Measurements from ENCODE around the gene MKLN1.
"Not testable (repeated sequence)": the region's sequence is repeated elsewhere in the genome, so short reads cannot be mapped to it uniquely, and the experiment has no call there.

Gene MKLN1

DNA sequence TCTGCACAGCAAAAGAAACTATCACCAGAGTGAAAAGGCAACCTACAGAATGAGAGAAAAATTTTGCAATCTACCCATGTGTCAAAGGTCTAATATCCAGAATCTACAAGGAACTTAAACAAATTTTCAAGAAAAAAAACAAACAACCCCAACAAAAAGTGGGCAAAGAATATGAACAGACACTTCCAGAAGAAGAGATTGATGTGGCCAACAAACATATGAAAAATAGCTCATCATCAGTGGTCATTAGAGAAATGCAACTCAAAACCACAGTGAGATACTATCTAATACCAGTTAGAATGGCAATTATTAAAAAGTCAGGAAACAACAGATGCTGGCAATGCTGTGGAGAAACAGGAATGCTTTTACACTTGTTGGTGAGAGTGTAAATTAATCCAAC, 7.1 kb upstream of the MKLN1 start:
- no peak for DNase-seq

DNA sequence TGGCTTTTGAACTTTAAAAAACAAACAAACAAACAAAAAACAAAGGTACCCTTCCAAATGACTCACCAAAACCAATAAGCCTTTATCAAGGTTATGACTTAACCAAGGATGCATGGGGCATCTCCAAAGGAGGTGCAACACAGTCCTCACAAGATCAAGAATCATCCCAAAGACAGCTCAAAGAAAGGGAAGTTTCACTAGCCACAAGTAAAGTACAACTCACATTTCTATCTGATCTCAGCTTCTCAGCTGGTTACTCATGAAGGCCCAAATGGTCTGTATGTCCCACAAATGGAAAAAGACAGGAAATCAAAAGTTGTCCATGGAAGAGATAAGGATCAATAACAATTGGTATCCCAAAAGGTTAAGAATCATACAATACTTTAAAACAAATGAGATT, 6.0 kb upstream of the MKLN1 start:
- no peak for DNase-seq

DNA sequence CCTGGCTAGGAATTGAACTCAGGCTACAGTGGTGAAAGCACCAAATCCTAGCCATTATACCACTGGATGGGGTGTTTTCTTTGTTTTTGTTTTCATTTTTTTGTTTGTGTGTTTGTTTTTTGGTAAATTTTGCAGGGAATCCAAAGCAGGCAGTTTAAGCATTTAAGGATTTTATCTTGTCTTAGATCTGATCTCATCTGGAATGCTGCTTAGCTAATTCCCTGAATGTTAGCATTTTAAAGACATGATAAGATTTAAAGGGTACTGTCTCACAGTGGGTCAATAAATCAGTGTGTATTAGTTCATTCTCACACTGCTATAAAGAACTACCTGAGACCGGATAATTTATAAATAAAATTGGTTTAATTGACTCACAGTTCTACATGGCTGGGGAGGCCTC, 5.6 kb upstream of the MKLN1 start:
- DNase-seq, result no peak

DNA sequence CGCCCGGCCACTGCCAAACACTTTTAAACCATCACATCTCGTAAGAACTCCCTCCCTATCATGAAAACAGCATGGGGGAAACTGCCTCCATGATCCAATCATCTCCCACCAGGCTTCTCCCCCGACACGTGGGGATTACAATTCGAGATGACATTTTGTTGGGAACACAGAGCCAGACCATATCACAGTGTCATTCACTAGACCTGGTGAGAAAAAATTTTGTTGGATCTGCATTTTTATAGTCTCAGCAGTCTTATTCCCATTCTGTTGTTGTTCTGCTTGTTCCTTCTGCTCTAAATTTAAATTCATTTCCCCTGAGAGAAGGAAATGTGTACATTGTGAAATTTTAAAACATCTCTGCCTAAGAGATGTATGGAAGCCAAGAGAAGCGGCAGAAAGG, 4.8 kb upstream of the MKLN1 start:
- DNase-seq, result no peak

DNA sequence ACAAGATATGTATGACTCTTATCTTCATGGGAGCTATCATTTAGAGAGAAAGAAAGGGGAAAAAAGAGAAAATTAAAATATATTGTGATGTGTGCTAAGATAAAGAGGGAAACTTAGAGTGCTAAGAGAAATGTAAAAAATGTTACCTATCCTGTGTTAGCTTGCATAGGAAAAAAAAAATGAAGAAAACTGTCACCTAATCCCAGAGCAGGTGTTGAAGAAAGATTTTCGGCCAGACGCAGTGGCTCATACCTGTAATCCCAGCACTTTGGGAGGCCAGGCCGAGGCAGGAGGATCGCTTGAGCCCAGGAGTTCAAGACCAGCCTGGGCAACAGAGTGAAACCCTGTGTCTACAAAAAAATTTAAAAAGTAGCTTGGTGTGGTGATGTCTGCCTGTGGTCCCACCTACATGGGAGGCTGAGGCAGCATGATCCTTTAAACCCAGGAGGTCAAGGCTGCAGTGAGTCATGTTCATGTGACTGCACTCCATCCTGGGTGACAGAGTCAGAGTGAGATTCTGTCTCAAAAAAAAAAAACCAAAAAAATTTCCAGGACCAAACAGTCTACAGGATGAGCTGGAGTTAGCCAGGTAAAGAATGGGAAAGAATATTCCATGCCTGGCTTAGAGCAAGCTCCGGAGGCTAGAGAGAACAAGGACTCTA, 2.4 kb upstream of the MKLN1 start:
- DNase-seq, result no peak

DNA sequence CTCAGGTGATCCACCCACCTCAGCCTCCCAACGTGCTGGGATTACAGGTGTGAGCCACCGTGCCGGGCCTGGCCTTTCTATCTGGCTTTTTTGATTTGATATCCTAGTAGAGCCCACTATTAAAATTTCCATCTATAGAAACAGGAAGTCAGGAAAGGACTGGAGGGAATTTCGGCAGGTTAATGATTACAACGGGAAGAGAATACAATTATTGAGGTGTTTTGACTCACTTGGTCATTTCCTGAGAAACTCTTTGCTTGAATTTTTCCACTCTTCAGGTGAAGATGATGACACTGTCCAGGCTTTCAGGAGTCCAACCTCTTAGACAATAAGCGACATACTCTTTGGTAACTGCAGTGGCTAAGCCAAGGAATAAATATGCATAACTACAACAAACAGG, 1.1 kb upstream of the MKLN1 start:
- DNase-seq, result no peak

DNA sequence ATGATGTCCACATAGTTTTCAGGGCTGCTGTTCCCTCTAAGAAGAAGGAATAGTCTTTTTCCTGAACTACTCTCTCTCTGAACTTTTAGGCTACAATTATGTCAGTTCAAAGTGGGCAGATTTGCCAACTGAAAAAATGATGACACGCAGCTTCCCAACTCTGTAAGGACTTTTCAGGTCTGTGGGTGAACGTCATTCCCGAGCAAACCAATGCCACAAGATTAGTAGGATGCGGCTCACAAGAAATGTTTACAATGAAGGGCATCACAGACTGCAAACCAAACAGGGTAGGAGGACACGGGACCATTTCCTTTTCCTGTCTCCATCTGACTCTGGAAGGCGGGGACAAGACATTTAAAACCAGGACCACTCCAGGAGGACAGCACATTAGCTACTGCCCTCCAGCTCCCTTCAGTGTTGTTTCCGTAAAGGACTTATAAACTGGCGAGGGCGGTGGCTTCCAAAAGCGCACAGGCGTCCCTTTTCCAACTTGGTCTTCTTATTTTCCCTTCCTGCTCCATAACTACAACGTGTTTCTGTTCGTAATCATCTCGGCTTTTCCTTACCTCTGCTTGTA, 539 bp upstream of the MKLN1 start:
- no peak for DNase-seq

DNA sequence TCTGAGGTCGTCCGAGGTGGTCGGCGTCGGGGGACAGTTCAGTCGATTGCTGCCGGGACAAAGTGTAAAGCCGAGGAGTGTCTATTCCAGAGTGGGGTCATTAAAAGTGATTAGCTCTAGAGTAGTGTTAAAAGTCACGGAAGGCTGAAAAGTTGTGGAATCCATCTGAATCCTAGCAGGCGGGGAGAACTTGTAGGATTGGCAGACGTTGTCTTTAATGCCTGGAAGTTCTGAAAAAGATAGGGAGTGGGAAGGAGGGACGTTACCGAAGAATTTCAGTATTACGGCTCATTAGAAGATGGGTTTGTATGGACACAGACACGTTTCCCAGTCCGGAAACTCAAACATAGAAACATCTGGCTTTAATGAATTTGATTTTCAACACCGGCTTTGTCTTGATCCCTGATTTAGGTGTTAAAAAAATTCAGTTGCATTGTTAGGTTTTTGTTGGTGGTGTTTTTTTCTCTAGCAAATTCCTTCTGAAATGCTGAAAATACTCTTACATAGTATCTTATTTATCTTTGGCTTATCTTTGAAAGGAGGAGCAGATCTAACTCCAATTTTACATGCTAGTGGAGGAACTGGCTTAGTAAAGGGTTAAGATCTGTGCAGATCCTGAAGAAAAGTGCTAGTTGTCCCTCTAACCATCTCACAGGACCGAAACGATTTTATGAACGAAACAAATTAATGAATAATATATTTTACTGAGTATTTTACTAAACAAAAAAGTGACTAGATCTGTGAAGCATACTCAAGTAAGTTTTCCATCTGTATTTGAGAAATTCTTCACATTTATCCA, 900 bp downstream of the MKLN1 start:
- DNase-seq, result no peak

DNA sequence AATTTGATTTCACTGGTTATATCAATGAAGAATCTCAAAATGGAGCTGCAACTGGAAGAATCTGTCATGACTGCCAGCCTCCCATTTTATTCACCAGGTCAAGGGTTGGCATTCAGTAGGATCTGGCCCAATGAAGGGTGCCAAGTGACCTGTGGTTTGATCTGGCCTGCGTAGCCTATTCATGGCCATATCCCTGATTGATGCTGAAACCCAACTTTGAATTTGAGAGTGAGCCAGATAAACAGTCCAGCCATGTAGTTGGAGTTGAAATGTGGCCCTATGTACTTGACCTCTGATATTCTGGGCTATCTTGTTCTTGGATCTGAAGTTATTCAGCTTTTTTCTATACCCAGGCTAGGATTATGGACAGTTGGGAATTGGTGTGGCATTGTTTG, 1.5 kb downstream of the MKLN1 start:
- DNase-seq, result no peak

DNA sequence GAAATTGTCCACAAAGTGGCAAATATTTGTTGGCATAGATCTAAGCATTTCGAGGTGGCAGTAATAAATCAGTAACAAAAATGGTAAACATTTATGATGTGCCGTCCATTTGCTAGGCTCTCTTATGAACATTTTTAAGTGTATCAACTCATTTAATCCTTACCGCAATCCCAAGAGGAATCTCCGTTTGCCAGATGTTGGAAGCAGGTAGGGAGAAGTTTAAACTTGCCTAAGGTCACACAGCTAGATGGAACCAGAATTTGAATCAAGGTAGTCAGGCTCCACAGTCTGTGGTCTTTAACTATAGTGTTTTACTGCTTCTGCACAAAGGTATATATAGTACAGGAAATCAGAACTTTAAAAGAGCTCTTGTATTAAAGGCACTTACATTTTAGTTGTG, 2.6 kb downstream of the MKLN1 start:
- DNase-seq, result no peak

DNA sequence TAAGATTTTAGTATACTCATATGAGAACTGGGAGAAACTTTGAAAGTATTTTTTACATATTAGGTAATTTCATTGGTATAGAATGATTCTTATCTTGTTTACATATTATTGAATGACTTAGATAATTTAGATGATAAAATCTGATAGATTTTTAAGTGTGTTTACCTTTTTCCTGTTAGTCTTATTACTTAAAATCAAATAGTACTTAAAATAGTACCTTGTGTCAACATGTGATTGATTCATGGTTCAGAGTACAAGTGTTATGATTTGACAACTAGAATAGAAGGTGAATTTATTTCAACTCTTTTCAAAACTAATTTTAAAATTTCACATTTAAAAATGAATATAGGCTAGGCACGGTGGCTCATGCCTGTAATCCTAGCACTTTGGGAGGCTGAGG, 4.1 kb downstream of the MKLN1 start:
- DNase-seq, result no peak

DNA sequence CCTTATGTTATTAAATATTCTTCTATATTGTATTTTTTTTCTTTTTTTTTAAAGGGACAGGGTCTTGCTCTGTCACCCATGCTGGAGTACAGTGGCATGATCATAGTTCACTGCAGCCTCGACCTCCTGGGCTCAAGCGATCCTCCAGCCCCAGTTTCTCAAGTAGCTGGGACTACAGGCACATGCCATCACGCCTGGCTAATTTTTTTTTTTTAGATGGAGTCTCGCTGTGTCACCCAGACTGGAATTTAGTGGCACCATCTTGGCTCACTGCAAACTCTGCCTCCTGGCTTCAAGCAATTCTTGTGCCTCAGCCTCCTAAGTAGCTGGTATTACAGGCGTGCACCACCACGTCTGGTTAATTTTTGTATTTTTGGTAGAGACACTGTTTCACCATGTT, 5.1 kb downstream of the MKLN1 start:
- DNase-seq, result not testable (repeated sequence)

DNA sequence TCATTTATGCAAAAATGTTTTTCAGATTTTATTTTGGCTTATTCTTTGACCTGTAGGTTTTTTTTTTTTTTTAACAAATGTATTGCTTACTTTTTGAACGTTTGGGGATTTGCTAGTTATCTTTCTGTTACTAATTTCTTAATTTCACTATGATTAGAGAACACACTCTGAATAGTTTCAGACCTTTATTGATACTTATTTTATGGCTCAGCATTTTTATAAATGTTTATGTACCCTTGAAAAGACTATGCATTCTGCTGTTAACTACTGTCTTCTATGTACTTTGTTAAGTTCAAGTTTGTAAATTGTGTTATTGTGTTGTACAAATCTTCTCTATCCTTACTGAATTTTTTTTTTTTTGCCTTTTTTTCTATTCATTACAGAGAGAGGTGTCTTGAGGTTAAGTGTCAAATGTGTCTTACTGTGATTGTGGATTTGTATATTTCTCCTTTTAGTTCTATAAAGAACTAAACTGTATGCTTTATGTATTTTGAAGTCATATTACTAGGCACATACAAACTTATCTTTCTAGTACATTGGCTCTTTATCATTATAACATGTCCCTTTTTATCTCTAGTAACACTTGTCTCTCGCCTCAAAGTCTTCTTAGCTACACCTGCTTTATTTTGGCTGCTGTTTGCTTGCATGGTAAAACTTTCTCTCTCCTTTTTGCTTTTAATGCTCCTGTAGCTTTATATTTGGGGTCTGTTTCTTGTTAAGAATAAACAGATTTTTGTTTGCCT, 8.1 kb downstream of the MKLN1 start:
- DNase-seq, result no peak

DNA sequence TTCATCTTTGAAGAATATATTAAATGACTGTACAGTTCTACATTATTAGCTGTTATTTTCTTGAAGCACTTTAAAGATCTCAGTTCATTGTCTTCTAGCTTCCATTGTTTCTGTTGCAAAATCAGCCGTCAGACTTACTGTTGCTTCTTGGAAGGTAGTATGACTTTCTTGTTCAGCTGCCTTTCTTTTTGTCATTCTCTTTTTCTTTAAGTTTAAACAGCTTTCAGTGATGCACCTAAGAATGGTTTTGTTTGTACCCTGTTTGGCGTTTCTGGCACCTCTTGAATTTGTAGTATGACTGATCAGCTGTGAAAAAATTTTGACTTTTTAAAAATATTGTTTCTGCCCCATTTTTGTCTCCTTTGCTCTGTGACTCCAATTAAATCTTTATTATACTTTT, 9.3 kb downstream of the MKLN1 start:
- DNase-seq, result no peak

DNA sequence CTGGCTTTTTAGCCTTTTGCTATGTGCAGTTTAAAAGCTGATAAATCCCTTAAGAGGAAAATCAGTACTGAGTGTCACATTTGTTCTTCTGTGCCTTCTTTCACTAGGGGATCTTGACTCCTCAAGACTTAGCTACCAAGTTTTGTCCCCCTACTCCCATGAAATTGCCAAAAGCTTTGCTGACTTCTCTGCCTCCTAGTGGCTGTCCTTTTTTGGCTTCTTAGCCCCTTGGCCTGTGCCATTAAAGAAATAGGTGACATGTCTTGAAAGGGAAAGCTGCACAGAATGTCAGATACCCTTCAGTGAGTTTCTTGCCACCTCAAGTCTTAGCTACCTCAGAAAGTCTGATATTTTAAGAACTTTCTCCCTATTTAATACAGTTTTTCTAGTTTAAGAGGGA, 10.5 kb downstream of the MKLN1 start:
- DNase-seq, result no peak

DNA sequence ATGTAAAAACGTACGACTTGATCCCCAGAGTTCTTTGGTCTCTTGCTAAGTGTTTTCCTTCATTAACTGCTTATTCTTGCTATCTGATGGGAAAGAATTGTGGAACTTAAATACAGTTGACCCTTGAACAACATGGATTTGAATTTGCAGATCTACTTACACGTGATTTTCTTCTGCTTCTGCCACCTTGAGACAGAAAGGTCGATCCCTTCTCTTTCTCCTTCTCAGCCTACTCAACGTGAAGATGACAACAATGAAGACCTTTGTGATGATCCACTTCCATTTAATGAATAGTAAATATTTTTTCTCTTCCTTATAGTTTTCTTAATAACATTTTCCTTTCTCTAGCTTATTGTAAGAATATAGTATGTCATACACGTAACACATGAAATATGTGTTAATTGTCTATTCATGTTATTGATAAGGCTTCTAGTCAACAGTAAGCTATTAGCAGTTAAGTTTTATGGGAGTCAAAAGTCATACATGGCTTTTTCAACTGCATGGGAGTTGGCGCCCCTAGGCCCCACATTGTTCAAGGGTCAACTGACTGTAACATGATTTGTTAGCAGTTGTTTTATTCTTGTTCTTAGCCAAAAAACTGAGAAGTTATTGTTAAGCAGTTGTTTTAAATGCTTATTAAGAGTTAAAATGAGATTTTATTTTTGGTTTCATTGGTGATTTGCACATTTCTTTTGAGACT, 11.2 kb downstream of the MKLN1 start:
- DNase-seq, result no peak

DNA sequence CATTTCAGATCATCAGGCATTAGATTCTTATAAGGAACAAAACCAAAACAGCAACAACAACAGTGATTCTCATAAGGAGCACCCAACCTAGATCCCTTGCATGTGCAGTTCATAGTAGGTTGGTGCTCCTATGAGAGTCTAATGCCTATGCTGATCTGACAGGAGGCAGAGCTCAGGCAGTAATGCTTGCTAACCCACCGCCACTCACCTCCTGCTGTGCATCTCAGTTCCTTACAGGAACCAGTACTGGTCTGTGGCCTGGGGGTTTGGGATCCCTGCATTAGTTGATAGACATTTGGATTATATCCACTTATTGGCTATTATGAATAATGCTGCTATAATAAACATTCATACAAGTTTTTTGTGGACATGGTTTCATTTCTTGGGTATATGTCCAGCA, 14.0 kb downstream of the MKLN1 start:
- DNase-seq, result no peak

DNA sequence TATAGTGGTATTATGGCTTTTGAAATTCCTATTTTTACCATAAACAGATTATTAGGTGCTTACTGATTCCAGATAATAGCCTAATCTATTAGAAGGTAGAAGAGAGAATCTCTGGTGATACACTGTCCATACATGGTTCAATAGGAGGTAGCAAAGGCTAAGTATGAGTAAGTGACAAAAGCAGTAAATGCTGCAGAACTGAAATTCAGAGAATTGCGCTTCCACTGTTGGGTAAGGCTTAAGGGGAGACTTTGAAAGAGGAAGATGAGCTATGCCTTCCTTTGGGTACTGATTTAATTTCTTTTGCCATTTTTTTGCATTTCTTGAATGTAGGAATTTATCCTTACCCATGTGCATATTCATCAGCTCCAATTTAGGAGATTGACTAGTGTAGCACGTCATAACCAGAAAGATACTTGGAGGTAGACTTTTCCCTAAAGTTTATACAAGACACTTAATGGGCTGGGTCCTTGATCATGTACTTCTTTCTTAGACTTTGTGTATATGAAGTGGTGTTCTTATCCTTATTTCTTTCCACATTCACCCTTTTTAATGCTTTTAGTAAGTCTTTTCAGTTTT, 15.3 kb downstream of the MKLN1 start:
- no peak for DNase-seq

DNA sequence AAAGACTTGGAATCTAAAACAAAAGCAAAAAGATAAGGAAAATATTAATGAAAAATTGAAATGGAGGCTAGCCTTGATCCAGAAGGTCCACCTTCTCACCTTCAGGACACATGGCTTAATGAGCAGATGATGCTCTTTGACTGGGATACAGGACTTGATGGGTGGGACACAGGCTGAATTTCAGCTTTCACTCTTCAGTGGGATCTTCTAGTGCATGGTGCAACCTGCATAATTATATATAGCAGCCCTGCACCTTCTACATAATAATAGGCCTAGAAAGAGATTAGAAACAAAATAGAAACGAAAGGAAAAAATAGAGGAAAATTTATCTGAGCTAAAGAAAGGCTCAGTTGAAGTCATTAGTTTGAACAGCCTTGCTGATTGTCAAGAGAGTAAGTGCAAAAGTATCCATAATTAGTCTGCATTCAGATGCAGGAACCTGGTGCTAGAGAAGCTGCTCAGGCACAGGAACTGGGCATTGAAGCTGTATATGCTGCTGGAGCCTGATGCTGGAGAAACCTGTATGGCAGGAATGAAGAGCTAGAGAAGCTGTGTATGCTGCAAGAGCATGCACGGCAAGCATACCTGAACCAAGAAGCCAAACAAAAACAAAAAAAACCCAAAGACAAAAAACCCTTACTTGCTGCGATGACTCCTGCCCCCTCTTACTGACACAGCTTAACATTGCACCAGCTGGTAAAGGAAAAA, 19.4 kb downstream of the MKLN1 start:
- no peak for DNase-seq

DNA sequence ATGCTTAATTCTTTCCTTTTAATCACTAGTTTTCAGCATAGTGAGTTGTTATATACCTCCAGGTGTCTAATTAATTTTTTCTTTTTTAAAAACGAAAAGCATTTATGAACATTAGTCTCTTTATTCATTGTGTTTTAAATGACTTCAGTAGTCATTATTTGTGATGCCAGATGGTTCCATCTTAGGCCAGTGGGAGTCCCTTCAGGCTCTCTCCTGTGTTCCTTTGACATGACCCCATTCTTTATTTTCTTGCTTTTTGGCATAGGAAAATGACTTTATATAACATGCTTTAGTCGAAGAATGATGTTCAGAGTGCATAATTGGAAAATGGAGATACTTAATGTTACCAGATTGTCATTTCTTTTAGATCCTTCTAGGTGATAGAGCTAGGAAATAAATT, 24.4 kb downstream of the MKLN1 start:
- no peak for DNase-seq

DNA sequence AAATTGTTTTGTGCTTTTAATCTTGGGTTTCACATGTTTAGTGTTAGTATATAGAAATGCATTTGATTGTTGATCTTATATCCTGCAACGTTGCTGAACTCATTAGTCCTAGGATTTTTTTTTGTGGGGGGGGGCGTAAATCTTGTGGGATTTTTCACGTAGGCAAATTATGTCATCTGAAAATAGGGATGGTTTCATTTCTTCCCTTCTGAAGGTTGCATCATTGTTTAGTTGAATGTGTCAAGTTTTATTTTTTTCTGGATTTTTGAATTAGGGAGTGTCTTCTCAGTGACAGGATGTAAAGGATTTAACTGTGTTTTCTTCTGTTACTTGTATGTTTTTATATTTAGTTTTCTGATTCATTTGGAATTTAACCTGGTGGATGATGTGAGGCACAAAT, 26.7 kb downstream of the MKLN1 start:
- DNase-seq, result no peak

All from NCI-H510A (cell line).